MV-4-11 (cell line): ENCODE data around the gene NEDD8.

Source experiments
- DNase-seq: peaks from one replicate; lab custom pipeline; 2025; lab: John Stamatoyannopoulos, UW

Gene NEDD8

DNA sequence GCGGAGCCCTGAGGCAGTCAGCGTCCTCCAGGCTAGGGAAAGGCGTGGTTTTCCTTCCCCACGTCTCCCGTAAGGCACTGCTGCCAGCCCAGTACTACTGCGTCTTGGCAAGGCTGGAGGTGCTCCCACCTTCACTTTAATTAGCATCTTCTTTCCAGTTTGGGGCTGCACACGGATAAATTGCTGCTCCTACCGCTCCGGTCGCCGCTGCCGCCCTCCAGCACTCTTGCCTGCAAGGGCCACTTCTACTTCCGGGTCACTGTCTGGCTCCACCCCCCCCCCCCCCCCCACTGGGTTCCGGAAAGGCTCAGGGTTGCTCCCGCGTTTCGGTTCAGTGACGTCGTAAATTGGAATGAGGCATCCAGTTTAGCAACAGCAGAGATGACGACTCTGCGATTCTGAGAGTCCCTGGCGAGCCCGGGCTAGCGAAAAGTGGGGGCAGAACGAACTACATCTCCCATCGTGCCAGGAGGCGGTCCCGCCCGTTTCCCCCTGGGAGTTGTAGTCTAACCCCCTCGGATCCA lies at the start of gene NEDD8:
Gene NEDD8 (minus strand): TSS at position 247 of the 524 bp plus-strand sequence. CDS start 100 bp downstream, at position 147.
- DNase-seq, result peak; percentile 98

DNA sequence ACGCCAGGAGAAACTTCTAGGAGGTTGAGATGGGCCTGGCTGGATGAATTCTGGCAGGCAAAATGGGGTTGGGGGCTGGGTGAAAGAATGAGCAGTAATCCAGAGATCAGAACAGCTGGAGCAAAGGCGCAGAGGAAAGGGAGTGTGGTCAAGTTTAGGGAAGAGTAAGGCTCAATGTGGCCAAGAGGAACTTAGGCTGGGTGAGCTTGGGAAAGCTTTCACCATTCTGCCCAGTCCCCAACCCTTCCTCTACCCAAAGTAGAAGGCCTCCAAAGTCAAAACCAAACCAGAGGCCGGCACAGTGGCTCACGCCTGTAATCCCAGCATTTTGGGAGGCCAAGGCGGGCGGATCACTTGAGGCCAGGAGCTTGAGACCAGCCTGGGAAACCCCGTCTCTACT lies 49.5 kb upstream of the NEDD8 start:
- DNase-seq, result peak; percentile 34

DNA sequence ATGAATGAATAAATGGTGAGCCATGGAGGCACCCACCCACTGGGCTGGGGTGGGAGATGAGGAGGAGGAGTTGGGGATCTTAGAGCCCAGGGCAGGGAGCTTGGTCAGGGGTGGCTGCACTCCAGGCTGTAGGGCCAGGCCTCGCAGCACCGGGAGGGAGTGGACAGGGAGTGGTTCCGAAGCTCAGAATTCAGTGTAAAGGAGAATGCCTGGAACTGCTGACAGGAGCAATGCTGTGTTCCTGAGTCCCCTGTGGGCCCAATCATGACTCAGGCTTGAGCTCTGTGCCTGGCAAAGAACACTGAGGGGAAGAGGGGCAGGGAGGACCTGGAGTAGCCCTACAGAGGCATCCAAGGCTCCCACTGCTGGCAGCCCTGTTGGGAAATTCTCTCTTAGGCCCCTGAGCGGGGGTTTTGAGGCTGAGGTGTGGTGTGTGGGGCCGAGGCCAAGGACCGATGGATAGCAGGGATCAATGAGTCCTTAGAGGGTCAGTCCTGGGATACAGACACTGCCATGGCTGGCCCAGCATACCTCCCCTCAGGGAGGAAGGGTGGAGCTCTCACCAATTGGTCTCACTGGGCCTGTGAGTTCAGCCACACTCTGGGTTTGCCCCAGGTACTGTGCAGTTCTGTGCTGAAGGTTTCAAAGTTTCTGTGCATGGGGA lies 48.8 kb upstream of the NEDD8 start:
- no peak for DNase-seq

DNA sequence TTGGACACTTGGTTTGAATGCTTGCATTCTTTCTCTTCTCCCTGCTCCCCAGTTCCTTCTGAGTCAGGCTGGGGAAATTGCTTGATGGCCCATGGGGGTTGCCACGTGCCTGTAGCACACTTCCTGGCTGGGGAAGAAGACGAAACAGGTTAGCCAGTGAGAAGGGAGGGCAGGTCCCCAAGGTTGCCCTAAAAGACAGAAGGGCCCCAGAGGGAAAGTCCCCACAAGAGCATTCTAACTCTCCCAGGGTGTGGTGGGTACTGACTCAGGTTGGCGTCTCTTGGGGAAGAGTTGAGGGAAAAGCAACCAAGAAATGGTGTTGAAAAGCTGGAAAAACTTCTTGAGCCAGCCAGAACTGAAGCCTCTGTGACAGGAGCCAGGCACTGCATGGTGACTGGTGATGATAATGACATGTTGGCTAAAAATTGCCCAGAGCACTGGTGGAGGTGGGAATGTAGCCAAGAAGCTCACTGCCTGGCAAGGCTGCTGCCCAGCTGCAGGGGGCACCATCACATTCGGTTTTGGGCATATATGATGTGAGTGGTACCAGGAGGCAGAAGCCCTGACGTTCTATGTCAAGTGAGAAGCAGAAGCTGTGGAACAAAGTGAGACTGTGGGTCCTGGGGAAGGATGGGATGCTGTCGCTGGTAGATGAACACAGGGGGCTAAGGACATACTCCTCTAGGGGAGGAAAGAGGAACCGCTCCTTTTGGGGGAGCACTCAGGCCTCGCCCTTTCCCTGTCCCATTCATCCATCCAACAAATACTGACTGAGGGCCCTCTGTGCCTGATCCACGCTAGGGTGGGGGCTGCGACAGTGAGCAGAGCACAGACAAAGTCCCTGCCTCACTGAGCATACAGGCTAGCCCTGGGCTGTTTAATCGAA lies 47.4 kb upstream of the NEDD8 start:
- DNase-seq, result peak; percentile 32

DNA sequence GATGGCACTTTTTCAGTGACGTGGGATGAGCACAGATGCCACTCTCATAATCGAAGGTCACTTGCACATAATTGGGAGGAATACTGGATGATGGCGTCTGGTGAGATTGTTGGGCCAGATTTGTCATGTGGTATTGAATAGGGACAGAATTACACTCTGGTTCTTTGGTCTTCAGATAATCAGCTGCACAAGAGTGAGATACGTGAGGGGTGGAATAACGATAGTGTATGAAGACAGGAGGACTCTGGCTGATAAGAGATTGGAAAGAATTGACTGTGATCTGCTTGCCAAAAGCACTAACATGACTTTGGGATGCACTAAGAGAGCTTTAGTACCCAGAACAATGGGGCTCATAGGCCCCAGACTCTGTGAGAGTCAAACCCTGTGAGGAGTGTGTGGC lies 46.3 kb upstream of the NEDD8 start:
- DNase-seq, result no peak

DNA sequence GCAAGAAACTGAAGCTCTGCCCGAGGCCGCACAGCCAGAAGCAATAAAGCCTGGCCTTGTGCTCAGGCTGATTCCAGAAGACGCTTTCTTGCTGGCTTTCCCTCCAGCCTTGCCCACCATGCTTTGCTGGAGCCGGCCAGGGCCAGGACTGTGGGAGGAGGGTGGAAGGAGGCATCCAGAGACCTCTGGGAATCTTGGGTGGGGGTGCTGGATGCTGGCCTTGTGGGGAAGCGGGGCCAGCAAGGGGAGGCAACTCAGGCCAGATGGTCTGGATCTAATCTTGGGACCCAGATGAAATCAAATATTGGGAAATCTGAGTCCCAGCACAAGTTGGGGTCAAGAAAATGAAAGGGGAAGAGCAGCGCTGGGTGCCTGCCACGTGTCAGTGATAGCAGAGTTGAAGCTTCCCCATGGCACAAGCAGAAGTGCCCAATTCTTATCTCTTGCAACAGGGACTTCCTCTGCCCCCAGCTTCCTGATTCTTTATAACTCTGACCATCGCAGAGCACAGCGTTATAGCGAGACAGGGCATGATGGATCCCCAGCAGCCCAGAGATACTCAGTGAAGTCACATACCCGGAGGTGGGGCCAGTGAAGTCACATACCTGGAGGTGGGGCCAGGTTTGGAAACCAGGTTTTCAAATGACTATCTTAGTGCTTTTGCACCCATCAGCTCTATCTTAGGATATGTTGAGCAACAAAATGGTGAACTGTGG lies 45.6 kb upstream of the NEDD8 start:
- DNase-seq, result peak; percentile 94

DNA sequence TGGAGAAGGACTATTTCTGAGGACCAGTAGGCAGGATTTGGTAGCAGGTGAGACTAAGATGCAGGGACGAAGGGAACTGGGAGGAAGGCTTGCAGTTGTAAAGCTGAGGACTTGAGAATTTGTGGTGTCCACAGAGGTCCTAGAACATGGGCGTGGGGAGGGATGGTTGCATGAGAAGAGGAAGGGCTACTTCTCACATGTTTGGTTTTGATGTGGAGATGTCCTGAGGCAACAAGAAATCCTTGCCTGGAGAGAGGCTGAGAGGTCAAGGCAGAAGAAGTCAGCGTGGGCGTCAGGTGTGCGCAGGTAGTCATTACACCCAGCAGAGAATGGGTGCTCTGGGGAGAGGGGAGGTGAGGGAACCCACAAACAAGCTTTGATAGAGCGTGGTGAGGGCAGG lies 44.9 kb upstream of the NEDD8 start:
- DNase-seq, result no peak

DNA sequence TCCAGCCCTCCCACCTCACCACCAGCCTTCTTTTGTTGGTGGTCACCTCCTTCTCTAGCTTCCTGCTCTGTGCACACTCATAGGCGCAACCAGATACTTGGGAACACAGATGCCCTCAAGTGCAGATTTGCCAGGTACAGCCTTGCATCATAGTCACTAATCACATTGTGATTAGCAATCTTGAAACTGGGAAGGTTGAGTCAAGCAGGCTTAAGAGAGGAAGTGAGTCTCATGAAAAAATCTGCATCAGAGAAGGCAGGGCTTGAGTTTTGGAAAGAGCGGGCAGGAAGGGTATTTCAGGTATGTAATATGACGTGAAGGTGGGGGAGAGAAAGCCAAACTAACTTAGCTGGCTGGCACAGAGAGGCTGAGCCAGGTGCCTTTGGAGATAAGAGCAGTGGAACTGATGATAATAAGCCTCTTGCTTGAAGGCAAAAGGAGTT lies 42.0 kb upstream of the NEDD8 start:
- peak; percentile 87 for DNase-seq

DNA sequence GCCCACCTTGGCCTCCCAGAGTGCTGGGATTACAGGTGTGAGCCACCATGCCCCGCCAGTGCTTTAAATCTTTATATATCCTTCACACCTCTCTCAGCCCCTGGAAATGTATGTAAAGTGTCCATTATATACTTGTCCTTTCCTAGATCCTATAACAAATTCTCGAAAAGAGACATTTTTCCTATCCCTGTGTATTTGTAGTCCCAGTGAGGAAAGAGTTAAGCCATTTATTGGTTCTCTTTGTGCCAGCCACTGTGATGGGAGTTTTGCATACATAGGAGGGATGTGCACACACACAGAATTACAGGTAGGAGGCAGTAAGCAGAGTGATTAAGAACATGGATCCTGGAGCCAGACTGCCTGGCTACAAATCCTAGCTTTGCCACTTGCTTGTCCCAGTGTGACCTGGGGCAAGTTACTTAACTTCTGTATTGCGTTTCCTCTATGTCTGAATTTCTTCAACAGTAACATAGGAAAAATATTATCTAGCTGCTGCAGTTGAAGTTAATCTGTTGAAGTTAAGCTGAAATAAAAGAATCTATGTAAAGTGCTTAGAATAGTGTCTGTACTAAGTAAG lies 41.3 kb upstream of the NEDD8 start:
- DNase-seq, result no peak

DNA sequence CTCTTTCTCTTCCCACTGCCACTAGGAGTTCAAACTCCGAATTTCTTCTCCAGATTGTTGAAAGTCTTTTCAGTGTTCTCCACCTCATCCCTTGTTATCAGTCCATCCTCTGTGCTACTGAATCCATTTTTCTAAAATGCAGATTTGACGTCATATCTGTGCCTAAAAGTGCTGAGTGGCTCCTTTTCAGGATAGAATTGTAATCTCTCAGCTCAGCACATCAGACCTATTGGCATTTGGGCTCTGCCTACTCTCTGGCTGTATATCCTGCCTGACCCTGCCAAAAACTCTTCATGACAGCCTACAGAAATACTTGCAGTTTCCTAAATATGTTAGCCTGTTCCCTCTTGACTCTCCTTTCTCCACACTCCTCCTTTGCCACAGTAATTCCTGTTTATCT lies 40.3 kb upstream of the NEDD8 start:
- no peak for DNase-seq

DNA sequence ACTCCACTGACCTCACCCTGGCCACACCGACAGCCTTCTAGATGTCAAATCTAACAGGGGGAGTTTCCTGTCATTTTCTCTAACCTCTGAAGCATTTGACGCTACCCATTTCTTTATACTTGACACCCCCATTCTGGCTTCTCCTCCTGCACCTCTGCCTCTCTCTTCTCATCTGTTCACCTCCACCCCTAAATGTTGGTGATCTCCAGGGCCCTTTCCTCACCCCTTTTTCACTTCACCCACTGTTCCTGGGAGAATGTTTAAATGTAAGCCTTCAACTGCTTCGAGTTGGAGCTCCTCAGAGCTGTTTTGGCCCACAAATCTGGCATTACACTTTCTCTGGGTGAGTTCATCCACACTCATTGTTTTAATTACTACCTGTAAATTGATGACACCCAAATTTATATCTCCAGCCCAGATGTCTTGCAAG lies 39.7 kb upstream of the NEDD8 start:
- no peak for DNase-seq

DNA sequence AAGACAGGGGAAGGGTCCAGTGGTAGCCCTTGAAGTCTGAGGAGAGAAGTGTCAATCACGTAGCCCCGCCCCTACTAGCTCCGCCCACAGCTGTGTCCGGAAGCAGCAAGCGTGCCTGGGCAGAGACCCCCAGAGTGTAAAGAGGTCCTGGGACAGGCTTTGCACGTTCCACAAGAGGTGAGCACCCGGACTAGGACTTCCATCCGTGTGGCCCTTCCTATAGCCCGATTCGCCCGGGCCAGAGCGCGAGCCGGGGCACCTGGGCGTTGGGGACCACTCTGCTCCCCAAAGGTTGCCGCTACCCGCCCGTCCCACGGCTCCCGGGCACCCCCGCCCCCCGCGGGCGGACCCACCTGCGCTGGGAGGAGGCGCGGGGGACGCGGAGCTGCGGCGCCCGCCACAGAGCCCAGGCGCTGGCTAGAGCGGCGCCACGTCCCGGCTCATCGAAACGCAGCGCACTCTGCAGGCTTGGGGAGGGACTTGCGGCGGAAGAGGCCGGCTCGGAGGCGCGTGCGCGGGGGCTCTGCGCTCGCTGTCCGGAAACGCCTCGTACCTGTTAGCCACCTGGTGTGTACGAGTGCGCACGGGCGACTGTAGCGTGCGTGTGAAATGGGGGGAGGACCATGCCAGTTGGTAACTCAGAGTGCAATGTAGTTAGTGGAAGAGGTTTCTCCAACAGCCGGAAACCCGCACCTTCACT lies 39.1 kb upstream of the NEDD8 start, which contains the start of gene RABGGTA:
Gene RABGGTA (minus strand): TSS at position 464 of the 700 bp plus-strand sequence. CDS start 482 bp downstream, outside the sequence.
- peak; percentile 79 for DNase-seq

DNA sequence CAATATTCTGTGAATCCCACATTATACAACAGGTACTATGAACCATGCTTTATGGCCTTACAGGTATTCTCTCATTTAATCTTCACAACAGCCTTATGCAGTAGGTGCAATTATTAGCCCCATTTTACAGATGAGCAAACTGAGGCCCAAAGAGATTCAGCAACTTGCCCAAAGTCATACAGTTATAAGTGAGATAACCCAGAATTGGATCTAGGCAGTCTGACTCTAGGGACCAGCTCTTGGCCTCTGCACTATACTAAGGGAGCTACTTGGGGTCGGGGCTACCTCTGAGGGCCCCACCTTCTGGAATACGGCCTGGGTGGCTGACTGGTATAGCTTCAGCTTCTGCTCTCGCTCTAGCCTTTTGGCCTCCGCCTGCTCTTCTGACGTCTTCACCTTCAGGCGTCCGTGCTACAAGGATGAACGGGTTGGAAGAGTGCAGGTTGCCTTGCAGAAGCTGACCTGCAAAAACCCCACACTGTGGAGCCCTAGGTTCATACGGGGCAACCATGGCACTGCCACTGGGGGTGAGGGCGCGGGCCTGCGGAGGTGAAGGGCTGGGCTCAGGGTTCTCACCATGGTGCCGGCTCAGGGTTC lies 38.5 kb upstream of the NEDD8 start:
- DNase-seq, result no peak

DNA sequence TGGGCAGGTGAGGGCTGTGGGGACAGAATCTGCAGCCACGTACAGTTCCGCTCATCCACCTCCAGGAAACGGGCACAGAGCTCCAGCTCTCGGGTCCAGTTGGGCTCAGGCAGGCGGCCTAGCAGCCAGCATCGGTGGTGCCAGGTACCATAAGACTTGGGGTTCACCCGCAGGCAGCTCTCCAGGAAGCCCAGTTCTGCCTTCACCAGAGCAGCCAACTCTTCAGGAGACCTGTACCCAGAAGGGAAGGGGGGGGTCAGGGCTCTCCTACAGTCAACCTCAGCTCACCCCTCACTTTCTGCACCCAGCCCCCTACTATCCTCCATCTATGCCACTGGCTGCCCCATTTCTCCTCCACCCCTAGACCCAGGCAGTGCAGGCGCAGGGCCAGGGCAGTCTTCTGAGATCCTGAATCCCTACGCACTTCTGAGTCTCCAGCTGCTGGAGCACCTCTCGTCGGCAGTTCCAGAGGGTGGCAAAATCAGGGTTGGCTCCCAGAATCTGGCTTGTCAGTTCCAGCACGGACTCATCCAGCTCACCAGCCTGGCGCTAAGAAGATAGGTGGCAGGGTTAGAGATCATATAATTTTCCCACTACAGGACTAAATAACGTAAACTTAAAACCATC lies 37.9 kb upstream of the NEDD8 start:
- DNase-seq, result no peak

DNA sequence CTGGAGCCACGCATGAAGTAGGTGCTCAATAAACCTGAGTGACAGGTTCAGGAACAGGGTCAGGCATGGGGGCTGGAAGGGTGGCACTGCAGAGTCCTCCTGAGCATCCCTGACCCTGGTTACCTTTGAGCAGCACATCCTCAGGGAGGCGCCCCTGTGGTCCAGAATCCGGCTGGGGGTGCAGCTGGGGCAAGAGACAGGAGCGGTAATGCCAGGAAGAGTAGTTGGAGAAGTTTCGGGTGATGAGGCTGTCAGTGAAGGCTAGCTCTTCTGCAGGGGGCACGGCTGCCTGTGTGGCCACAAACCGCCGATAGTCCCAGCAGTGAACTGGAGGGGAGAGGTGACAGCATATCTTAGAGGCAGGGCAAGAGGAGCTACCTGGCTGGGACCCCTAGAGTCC lies 37.2 kb upstream of the NEDD8 start:
- DNase-seq, result no peak

DNA sequence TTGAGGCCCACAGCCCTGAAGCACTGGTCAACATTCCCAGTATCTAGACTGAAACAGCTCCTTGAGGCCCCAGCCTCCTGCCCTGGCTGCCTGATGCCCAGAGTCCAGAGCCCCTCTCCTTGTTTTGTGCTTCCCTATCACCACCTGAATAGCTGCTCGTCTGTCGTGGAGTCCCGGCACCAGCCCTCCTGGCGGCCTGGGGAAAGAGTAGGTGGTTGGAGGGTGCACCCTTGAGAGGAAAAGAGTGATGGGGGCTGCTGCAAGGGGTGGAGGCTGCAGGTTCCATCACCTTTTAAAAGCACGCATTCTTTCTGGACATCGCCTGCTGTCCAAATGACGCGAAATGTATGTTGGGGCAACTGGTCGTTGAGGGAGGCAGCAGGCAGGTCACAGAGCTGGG lies 36.1 kb upstream of the NEDD8 start:
- no peak for DNase-seq

DNA sequence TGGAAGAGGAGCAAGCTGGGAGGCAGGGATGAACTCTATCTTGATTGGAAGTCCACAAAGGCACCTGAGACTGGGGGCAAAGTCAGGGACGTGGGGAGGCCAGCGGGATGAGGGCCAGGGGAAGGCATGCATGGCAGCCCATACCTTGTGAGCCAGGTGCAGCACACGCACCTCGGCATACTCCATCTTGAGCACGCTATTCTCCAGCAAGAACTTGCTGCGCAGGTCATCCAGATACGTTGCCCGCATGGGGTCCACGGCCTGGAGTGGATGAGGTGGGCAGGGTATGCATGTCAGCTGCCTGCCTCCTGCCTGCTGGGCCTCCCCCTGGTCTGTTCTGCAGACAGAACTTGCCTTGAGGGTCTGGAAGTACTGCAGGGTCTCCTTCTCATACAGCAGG lies 35.3 kb upstream of the NEDD8 start:
- DNase-seq, result no peak

DNA sequence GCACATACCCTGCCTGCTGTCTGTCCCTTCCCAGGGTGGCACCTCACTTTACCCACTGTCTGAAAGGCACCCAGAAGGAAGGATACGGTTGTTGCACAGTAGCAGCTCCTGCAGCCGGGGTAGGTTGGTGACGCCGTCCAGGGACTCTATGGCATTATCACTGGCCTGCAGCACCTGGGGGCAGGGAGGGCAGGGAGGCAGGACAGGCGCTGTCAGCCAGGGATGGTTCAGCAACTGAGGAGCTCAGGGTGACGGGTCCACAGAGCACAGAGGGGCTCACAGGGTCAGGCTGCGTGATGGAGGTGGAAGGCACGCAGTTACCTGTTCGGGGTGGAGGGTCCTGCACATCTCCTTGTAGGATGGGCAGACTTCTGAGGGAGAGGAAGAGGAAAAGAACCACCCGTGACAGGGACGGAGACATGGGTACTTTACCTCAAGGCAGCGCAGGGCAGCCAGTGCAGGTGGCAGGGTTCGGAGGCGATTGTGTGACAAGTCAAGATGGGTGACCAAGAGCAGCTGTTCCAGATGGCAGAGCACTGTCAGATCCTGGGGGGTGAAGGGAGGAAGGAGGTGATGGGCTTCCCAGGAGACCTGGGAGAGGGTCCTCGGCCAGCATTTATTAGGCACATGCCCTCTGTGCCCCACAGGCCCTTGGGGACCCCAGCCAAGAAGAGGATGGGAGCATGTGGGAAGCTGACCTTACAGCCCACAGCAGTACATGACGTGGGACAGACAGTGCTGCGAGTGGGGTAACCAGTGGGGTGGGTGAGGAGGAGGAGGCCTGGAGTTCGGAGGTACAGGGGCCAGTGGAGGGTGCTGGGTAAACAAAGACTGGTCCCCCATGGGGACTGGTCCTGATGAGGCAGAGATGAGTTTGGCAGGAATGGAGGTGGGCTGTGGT lies 34.4 kb upstream of the NEDD8 start:
- DNase-seq, result no peak

DNA sequence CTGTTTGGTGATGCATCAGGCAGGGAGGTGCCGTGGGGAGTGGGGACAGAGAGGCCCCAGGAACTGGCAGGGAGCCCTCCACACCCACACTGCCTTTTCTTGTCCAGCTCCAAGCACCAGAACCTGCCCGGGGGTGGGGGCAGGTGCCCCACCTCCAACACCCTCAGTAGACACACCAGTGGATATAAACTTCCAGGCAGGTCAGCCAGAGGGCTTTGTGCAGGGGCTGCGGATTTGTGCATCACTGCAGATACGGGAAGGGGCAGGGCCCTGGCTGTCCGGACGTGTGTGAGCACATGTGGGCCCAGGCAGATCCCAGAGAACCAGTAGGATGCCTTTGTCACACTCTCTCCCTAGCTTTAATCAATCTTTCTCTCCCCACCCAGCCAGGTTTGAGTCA lies 32.1 kb upstream of the NEDD8 start:
- no peak for DNase-seq
